ENCODE data around the gene SIRT2. TPM values are rescaled to one million over a fixed set of nuclear protein-coding genes. Genes with fewer than 3 reads are reported as not detected.
"Not testable (repeated sequence)": the region's sequence is repeated elsewhere in the genome, so short reads cannot be mapped to it uniquely, and the experiment has no call there.

Gene SIRT2
- total RNA-seq, 4 donors from 2014 or later: 39.8 to 71.5 (median 52.7) TPM

DNA sequence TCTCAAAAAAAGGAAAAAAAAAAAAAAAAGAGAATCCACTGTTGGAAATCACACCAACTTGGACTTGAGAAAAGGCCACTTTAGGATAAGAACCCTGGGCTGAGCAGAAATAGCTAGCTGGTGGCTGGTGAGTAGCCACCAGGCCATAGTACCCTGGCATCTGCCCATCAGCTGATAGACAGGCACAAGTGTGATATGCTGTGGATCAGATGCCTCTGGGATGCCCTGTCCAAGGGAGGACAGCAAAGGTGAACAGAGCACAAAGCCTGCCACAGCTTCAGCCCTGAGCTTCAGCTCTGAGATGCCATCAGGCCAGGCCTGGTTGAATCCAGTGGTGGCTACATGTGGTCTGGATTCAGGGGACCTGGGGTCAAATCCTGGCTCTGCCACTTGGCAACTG, 8.7 kb downstream of the SIRT2 start:
- no peak for DNase-seq
- Histone ChIP-seq H3K4me3 (no peak overlapping the region), H3K27me3 (no peaks in the 10 kb centered on the region), H3K4me1 (peaks cover 0 to 10% (median 0%) of the 10 kb centered on the region in 3 donors), H3K9me3 (no peaks in the 10 kb centered on the region), H3K27ac (no peak overlapping the region), H3K36me3 (peaks cover 5 to 87% (median 17%) of the 10 kb centered on the region in 3 donors)
- intact Hi-C loops (cut with DNase I): no loop called here
- no peak for TF ChIP-seq POLR2A (IDR thresholded peaks at IDR 0.05)
- TF ChIP-seq, protein P1, sequence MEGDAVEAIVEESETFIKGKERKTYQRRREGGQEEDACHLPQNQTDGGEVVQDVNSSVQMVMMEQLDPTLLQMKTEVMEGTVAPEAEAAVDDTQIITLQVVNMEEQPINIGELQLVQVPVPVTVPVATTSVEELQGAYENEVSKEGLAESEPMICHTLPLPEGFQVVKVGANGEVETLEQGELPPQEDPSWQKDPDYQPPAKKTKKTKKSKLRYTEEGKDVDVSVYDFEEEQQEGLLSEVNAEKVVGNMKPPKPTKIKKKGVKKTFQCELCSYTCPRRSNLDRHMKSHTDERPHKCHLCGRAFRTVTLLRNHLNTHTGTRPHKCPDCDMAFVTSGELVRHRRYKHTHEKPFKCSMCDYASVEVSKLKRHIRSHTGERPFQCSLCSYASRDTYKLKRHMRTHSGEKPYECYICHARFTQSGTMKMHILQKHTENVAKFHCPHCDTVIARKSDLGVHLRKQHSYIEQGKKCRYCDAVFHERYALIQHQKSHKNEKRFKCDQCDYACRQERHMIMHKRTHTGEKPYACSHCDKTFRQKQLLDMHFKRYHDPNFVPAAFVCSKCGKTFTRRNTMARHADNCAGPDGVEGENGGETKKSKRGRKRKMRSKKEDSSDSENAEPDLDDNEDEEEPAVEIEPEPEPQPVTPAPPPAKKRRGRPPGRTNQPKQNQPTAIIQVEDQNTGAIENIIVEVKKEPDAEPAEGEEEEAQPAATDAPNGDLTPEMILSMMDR (IDR thresholded peaks at IDR 0.05): no peak

DNA sequence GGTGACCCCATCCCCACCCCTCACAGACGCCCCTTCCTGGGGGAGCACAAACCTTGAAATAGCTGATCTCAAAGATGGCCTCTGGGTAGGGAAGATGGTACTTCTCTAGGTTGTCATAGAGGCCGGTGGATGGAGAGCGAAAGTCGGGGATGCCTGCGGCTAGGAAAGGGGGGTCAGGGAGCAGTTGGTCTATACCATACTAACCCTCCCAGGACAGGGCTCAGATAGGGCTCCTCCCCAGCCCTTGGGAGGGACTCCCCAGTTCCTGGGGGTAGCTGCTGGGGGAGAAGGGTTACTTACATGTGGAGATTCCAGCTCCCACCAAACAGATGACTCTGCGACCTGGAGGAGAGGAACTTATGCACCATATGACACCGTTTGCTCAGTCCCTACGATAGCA, 9.6 kb downstream of the SIRT2 start:
- DNase-seq: no peak
- WGBS, 2 donors: 87 to 91% methylated on average over 6 to 8 of the region's 8 CpGs
- Histone ChIP-seq H3K27me3 (no peaks in the 10 kb centered on the region), H3K4me1 (peaks cover 0 to 8% (median 0%) of the 10 kb centered on the region in 3 donors), H3K9me3 (no peaks in the 10 kb centered on the region), H3K27ac (no peak overlapping the region), H3K36me3 (peaks cover 5 to 93% (median 17%) of the 10 kb centered on the region in 3 donors), H3K4me3 (no peak overlapping the region)
- TF ChIP-seq, protein P1 (IDR thresholded peaks at IDR 0.05): no peak
- TF ChIP-seq POLR2A (IDR thresholded peaks at IDR 0.05): no peak
- intact Hi-C loops (cut with DNase I): no loop called here

DNA sequence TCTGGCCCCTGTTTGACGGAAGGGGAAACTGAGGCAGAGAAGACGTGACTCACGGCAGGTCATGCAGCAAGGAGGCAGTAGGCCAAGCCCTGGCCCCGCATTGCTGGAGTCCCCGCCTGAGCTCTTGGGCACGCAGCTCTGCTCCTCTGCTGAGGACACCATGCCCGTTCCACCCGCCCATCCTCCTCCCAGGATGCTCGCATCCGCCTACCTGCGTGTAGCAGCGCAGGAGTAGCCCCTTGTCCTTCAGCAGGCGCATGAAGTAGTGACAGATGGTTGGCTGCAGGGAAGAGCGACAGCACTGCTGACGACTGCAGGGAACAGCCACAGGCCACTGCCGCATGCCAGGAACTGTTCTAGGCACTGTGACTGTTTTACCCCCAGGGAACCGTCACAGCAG, 10.5 kb downstream of the SIRT2 start:
- Histone ChIP-seq H3K27ac (no peak overlapping the region), H3K27me3 (no peaks in the 10 kb centered on the region), H3K36me3 (peaks cover 5 to 97% (median 17%) of the 10 kb centered on the region in 3 donors), H3K9me3 (no peaks in the 10 kb centered on the region), H3K4me1 (peaks cover 0 to 8% (median 0%) of the 10 kb centered on the region in 3 donors), H3K4me3 (no peak overlapping the region)
- intact Hi-C loops (cut with DNase I): no loop called here
- WGBS, 2 donors: 93 to 96% methylated on average over 7 to 9 of the region's 17 CpGs
- TF ChIP-seq, protein P1 (IDR thresholded peaks at IDR 0.05): no peak
- no peak for TF ChIP-seq POLR2A (IDR thresholded peaks at IDR 0.05)
- DNase-seq: no peak

DNA sequence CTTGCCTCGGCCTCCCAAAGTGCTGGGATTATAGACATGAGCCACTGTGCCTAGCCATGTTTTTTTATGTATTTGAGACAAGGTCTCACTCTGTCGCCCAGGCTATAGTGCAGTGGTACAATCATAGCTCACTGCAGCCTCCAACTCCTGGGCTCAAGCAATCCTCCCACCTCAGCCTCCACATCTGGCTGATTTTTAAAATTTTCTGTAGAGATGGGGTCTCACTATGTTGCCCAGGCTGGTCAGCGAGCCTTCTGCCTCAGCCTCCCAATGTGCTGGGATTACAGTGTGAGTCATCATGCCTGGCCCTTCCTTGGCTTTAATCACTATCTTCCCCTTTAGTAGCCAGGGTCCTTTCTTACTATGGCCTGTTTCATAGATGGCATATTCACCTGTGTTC, 14.7 kb downstream of the SIRT2 start:
- 85 to 89% methylated on average over 2 to 3 of the region's 3 CpGs for WGBS, 2 donors

DNA sequence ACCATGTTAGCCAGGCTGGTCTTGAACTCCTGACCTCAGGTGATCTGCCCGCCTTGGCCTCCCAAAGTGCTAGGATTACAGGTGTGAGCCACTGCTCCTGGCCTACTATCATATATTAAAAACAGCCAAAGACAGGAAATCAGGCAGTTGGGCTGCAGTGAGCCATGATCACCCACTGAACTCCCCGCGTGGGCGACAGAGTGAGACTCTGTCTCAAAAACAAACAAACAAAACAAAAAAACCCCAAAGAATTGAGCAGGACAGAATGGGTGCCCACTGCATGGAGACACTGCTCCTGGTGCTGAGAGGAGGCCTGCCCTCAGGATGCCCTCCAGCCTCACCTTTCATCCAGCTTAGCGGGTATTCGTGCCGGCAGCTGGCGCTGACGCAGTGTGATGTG, 16.1 kb downstream of the SIRT2 start:
- TF ChIP-seq, protein P1 (IDR thresholded peaks at IDR 0.05): no peak
- no peak for TF ChIP-seq POLR2A (IDR thresholded peaks at IDR 0.05)
- 94 to 96% methylated on average over 8 to 9 of the region's 9 CpGs for WGBS, 2 donors
- intact Hi-C loops (cut with DNase I): no loop called here
- Histone ChIP-seq H3K9me3 (no peaks in the 10 kb centered on the region), H3K4me1 (peaks cover 0 to 18% (median 4%) of the 10 kb centered on the region in 3 donors), H3K27ac (no peak overlapping the region), H3K27me3 (no peaks in the 10 kb centered on the region), H3K36me3 (peaks cover 0 to 95% (median 8%) of the 10 kb centered on the region in 3 donors), H3K4me3 (no peak overlapping the region)
- DNase-seq: no peak

More for the DNA sequence above, 14.7 kb downstream of the SIRT2 start:
- DNase-seq; H3K27me3 ChIP-seq; H3K4me1 ChIP-seq; intact Hi-C loops (cut with DNase I); H3K4me3 ChIP-seq; H3K27ac ChIP-seq; H3K9me3 ChIP-seq: not testable (repeated sequence)
- peaks cover 0 to 97% (median 20%) of the 10 kb centered on the region in 3 donors for H3K36me3 ChIP-seq
